K562 (cell line): ENCODE data around the gene MRLN. TPM values are rescaled to one million over a fixed set of nuclear protein-coding genes. Genes with fewer than 3 reads are reported as not detected.

Experiments used
- ATAC-seq: fragments of 200-7000 bp; cut with Tn5 transposase; 3 replicates; pipeline ENCODE4 v1.9.1; 2020; ENCODE audit warnings: moderate library complexity
- BruUV-seq: library from RNA; stranded (reverse); fragments of 400-500 nt; replicated peaks from 2 replicates; lab custom pipeline; 2021; lab: Mats Ljungman, UMichigan
- CTCF ChIA-PET: fragments of 300-600 bp; formaldehyde crosslinking; extraction: SDS; loops from one replicate; lab custom pipeline; 2021; ENCODE audit warnings: low intra/inter-chr PET ratio; lab: Yijun Ruan, JAX
- POLR2A ChIA-PET: fragments of 300-600, 350-650 bp; sonication (Branson Sonifier 250); formaldehyde crosslinking; extraction: SDS; loops from one replicate; lab custom pipeline; 2021; ENCODE audit warnings: antibody characterized with exemption, inconsistent platforms; lab: Yijun Ruan, JAX
- DNase-seq, 4 experiments: peaks; one replicate each; pipeline versions ENCODE4 v3.0.0 to v3.0.0-alpha.2; 2011 to 2018; ENCODE audit warnings: low spot score in 3 of 4, mixed read lengths in 3 of 4; ENCODE audit errors: extremely low read depth in 1 of 4
- FAIRE-seq: peaks from 2 replicates; lab custom pipeline; 2011; peaks lifted over from hg19 to GRCh38; lab: Jason Lieb, UNC
- H2AFZ ChIP-seq: 2 replicates; pipeline ENCODE4 v1.6.0; 2011; ENCODE audit warnings: low read depth, low read length, control low read depth, inconsistent platforms
- H3K27ac ChIP-seq: fragments of 200-600 bp; 3 replicates; pipeline ENCODE4 v1.8.0; 2011; ENCODE audit warnings: low read depth, mild to moderate bottlenecking, control low read depth, inconsistent platforms, low read length, moderate library complexity, mixed read lengths; ENCODE audit errors: extremely low read depth
- H3K27me3 ChIP-seq, 2 experiments: fragments of 300-600 bp in 1 of 2; 2 replicates in 1 of 2; 3 replicates in 1 of 2; pipeline versions ENCODE4 v1.6.0 to v1.8.0; 2011; ENCODE audit warnings: inconsistent platforms in 2 of 2, low read length in 2 of 2, mild to moderate bottlenecking in 1 of 2, mixed read lengths in 1 of 2, moderate library complexity in 1 of 2; ENCODE audit not compliant: control insufficient read depth in 2 of 2, insufficient read depth in 2 of 2
- H3K36me3 ChIP-seq: fragments of 300-600 bp; 3 replicates; pipeline ENCODE4 v1.8.0; 2011; ENCODE audit warnings: mild to moderate bottlenecking, low read length, inconsistent platforms; ENCODE audit not compliant: control insufficient read depth, insufficient read depth
- H3K4me1 ChIP-seq, 2 experiments: fragments of 200-600 bp in 1 of 2; replicated peaks in 1 of 2; 2 replicates in 1 of 2; 3 replicates in 1 of 2; pipeline versions ENCODE4 v1.5.1 to v1.8.0; 2011; ENCODE audit warnings: inconsistent platforms in 2 of 2, low read length in 2 of 2, mild to moderate bottlenecking in 1 of 2, mixed read lengths in 1 of 2, moderate library complexity in 1 of 2; ENCODE audit not compliant: control insufficient read depth in 2 of 2, insufficient read depth in 2 of 2
- H3K4me2 ChIP-seq: 2 replicates; pipeline ENCODE4 v1.6.1; 2011; ENCODE audit warnings: low read length, control low read depth, inconsistent platforms, mixed read lengths; ENCODE audit not compliant: insufficient read depth
- H3K4me3 ChIP-seq: fragments of 200-600 bp; sonication (generic), shearing (Covaris generic); 2 replicates; pipeline ENCODE4 v1.5.1; 2016; ENCODE audit warnings: control low read depth, inconsistent platforms
- H3K79me2 ChIP-seq: fragments of 200-600 bp; 3 replicates; pipeline ENCODE4 v1.8.0; 2011; ENCODE audit warnings: low read length, inconsistent platforms; ENCODE audit not compliant: control insufficient read depth, insufficient read depth
- H3K9ac ChIP-seq, 2 experiments: 2 replicates each; pipeline versions ENCODE4 v1.6.0 to v1.6.1; 2011; ENCODE audit warnings: low read depth in 2 of 2, low read length in 2 of 2, control low read depth in 1 of 2, inconsistent platforms in 1 of 2, mild to moderate bottlenecking in 1 of 2, mixed read lengths in 1 of 2; ENCODE audit not compliant: insufficient read depth in 1 of 2
- H3K9me1 ChIP-seq: one replicate; pipeline ENCODE4 v1.6.0; 2011; ENCODE audit warnings: inconsistent platforms, mild to moderate bottlenecking, low read length, moderate library complexity; ENCODE audit not compliant: control insufficient read depth, insufficient read depth
- H3K9me3 ChIP-seq: replicated peaks from 2 replicates; pipeline ENCODE4 v1.5.1; 2011; ENCODE audit warnings: low read depth, low read length, inconsistent platforms; ENCODE audit not compliant: control insufficient read depth, insufficient read depth
- H4K20me1 ChIP-seq: replicated peaks from 2 replicates; pipeline ENCODE4 v1.6.1; 2011; ENCODE audit warnings: low read length, inconsistent platforms, mixed read lengths; ENCODE audit not compliant: control insufficient read depth, insufficient read depth
- CREB3 ChIP-seq: fragments of 450-650 bp; conservative IDR thresholded peaks from 2 replicates; pipeline ENCODE4 v1.6.1; 2016; ENCODE audit warnings: missing genetic modification characterization, low read depth, mild to moderate bottlenecking, missing compliant biosample characterization, moderate library complexity
- ELF1 ChIP-seq: fragments of 200-800 bp; sonication (Bioruptor generic); IDR thresholded peaks from 2 replicates; pipeline ENCODE4 v1.6.1; 2016; ENCODE audit warnings: missing genetic modification characterization, missing compliant biosample characterization
- FOXP1 ChIP-seq: sonication (generic); formaldehyde crosslinking; IDR thresholded peaks from 2 replicates; pipeline ENCODE4 v1.8.0; 2022; ENCODE audit warnings: mild to moderate bottlenecking, missing genetic modification reagents
- NELFE ChIP-seq: IDR thresholded peaks from 2 replicates; pipeline ENCODE4 v1.6.1; 2011; ENCODE audit warnings: mild to moderate bottlenecking; ENCODE audit not compliant: insufficient read depth, insufficient read length
- OTX1 ChIP-seq: fragments of 450-650 bp; formaldehyde crosslinking; IDR thresholded peaks from 2 replicates; pipeline ENCODE4 v1.4.0; 2022; ENCODE audit warnings: mild to moderate bottlenecking
- PHF8 ChIP-seq: fragments of 200-600 bp; sonication (generic); IDR thresholded peaks from 2 replicates; pipeline ENCODE4 v1.6.1; 2012; ENCODE audit warnings: mixed run types, mild to moderate bottlenecking, inconsistent platforms, low read length, moderate library complexity, borderline replicate concordance
- POLR2B ChIP-seq: fragments of 450-650 bp; IDR thresholded peaks from 2 replicates; pipeline ENCODE4 v1.6.1; 2018; ENCODE audit warnings: low read depth; ENCODE audit not compliant: partially characterized antibody
- RBM22 ChIP-seq: fragments of 200-400 bp; formaldehyde crosslinking; IDR thresholded peaks from 2 replicates; pipeline ENCODE4 v1.6.1; 2018; ENCODE audit warnings: low read length, low read depth; ENCODE audit not compliant: poor library complexity, severe bottlenecking
- SLC30A9 ChIP-seq: fragments of 250-450 bp; sonication (Bioruptor Pico); IDR thresholded peaks from 2 replicates; pipeline ENCODE4 v1.8.0; 2022; ENCODE audit warnings: mild to moderate bottlenecking, moderate library complexity
- SNAPC5 ChIP-seq: fragments of 250-450 bp; sonication (Bioruptor Pico); IDR thresholded peaks from 2 replicates; pipeline ENCODE4 v1.8.0; 2021; ENCODE audit warnings: moderate library complexity, mild to moderate bottlenecking, inconsistent platforms
- ZFP1 ChIP-seq: fragments of 450-650 bp; formaldehyde crosslinking; IDR thresholded peaks from 2 replicates; pipeline ENCODE4 v1.4.0; 2020; ENCODE audit warnings: mild to moderate bottlenecking, mixed read lengths
- ZNF408 ChIP-seq: fragments of 250-450 bp; sonication (Bioruptor Pico); IDR thresholded peaks from 2 replicates; pipeline ENCODE4 v1.4.0; 2020; ENCODE audit warnings: low read depth, mild to moderate bottlenecking, moderate library complexity
- WGBS: fragments of 100-300 bp; shearing (Covaris generic); methylation state at CpG from one replicate; pipeline ENCODE4 v1.1.6; 2016; ENCODE audit warnings: low coverage, mixed read lengths; ENCODE audit not compliant: insufficient coverage; ENCODE audit errors: missing lambda C conversion rate; 5-methylcytosine and 5-hydroxymethylcytosine counted together
- in situ Hi-C: fragments of 300-500 bp; cut with MboI; formaldehyde crosslinking; loops from 4 replicates; pipeline ENCODE4 v1.15.0; 2018; ENCODE audit warnings: inconsistent platforms, mixed read lengths
- intact Hi-C: fragments of 100-400 bp; cut with micrococcal nuclease; formaldehyde crosslinking; loops from 2 replicates; pipeline ENCODE4 v1.14.2; 2022
- polyA plus RNA-seq, 8 experiments: library from polyadenylated mRNA; depleted of rRNA in 4 of 8; stranded (reverse) in 5 of 8; unstranded in 3 of 8; fragments of >200 nt; fragmentation: Nextera tagmentation in 2 of 8; fragmentation: Illumina TruSeq in 1 of 8; extraction: Ambion mirVana in 2 of 8; extraction: Trizol in 1 of 8; gene quantifications; 2 replicates each; pipeline versions ENCODE4 v1.2.1 to v1.2.3, GENCODE V29; 2011 to 2014; ENCODE audit warnings: inconsistent platforms in 1 of 8, missing spikeins in 1 of 8
- total RNA-seq, 7 experiments: library from RNA; depleted of rRNA in 6 of 7; stranded (reverse); fragments of >200 nt in 6 of 7; fragmentation: Illumina TruSeq in 2 of 7; extraction: Trizol in 2 of 7; gene quantifications; 2 replicates each; pipeline versions ENCODE4 v1.2.1 to v1.2.3, GENCODE V29; 2011 to 2021; ENCODE audit warnings: low replicate concordance in 1 of 7
- TF ChIP-seq, protein P1 (sequence below): fragments of 450-650 bp; formaldehyde crosslinking; IDR thresholded peaks from 2 replicates; pipeline ENCODE4 v1.4.0; 2020; ENCODE audit warnings: mild to moderate bottlenecking

The MRLN gene
- total and polyA plus RNA-seq, 9 of the 15 experiments (the other 6 are each of a cell fraction or from before 2014, with no cell fraction given) = 0.07 to 0.13 TPM; not detected in 7

GRCh38 chr10:59793919-59794318, 40.7 kb upstream of the MRLN start:
- no TSS peak for BruUV-seq

GRCh38 chr10:59792812-59793211, 39.6 kb upstream of the MRLN start:
- Histone ChIP-seq H3K27me3 (no peaks in the 10 kb centered on the region), H3K27ac (no peak overlapping the region), H3K9ac (no peak overlapping the region), H3K9me3 (no peaks in the 10 kb centered on the region), H3K4me1 (no peaks in the 10 kb centered on the region), H2AFZ (no peak overlapping the region), H4K20me1 (no peaks in the 10 kb centered on the region), H3K36me3 (peaks cover 62% of the 10 kb centered on the region), H3K79me2 (no peaks in the 10 kb centered on the region), H3K9me1 (no peaks in the 10 kb centered on the region), H3K4me2 (no peak overlapping the region), H3K4me3 (no peak overlapping the region)
- ChIA-PET POLR2A (no interaction called here), CTCF (no interaction called here)
- ATAC-seq = no peak
- DNase-seq = no peak
- BruUV-seq = no TSS peak
- in situ Hi-C loops (no loop called here), intact Hi-C loops (no loop called here)
- no peak for FAIRE-seq
- 92% methylated on average over 13 of the region's 13 CpGs for WGBS
- TF ChIP-seq SLC30A9 (CRISPR knock-in tag) (no peak), NELFE (no peak), ZNF408 (CRISPR knock-in tag) (no peak), SNAPC5 (CRISPR knock-in tag) (no peak), FOXP1 (no peak), POLR2B (no peak), ELF1 (tag) (no peak), RBM22 (no peak), ZFP1 (CRISPR knock-in tag) (no peak), CREB3 (tag) (no peak), PHF8 (no peak)
- TF ChIP-seq, protein P1, sequence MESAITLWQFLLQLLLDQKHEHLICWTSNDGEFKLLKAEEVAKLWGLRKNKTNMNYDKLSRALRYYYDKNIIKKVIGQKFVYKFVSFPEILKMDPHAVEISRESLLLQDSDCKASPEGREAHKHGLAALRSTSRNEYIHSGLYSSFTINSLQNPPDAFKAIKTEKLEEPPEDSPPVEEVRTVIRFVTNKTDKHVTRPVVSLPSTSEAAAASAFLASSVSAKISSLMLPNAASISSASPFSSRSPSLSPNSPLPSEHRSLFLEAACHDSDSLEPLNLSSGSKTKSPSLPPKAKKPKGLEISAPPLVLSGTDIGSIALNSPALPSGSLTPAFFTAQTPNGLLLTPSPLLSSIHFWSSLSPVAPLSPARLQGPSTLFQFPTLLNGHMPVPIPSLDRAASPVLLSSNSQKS (CRISPR knock-in tag) = no peak

More at GRCh38 chr10:59793919-59794318, 40.7 kb upstream of the MRLN start:
- no peak for FAIRE-seq
- no peak for DNase-seq
- in situ Hi-C loops = no loop called here
- Histone ChIP-seq H3K4me1 (no peaks in the 10 kb centered on the region), H3K79me2 (no peaks in the 10 kb centered on the region), H3K36me3 (peaks cover 68% of the 10 kb centered on the region), H3K4me3 (no peak overlapping the region)
- ATAC-seq = no peak
- intact Hi-C loops = no loop called here
- no peak for TF ChIP-seq OTX1 (CRISPR knock-in tag)
- TF ChIP-seq, all 486 proteins: peak for 0
- H3K9me3 ChIP-seq = no peaks in the 10 kb centered on the region
- no peaks in the 10 kb centered on the region for H3K27me3 ChIP-seq
- 81% methylated on average over 2 of the region's 2 CpGs for WGBS
- no peak overlapping the region for H3K4me2 ChIP-seq
- no peak overlapping the region for H3K9ac ChIP-seq
- H3K9me1 ChIP-seq = no peaks in the 10 kb centered on the region
- ChIA-PET POLR2A (no interaction called here), CTCF (no interaction called here)
- no peaks in the 10 kb centered on the region for H4K20me1 ChIP-seq
- H2AFZ ChIP-seq = no peak overlapping the region
- H3K27ac ChIP-seq = no peak overlapping the region
